ENCODE measurements around the gene LHFPL2. TPM values are rescaled to one million over a fixed set of nuclear protein-coding genes. Genes with fewer than 3 reads are reported as not detected.
"Not testable (repeated sequence)": the region's sequence is repeated elsewhere in the genome, so short reads cannot be mapped to it uniquely, and the experiment has no call there.

LHFPL2 gene
- polyA plus RNA-seq, 1 donor = 40.7 TPM

- H3K36me3 ChIP-seq (ENCODE audit: control insufficient read depth, insufficient read depth, low read length); H3K27me3 ChIP-seq (ENCODE audit: control insufficient read depth, insufficient read depth, low read length); H3K9me3 ChIP-seq (ENCODE audit: control insufficient read depth, low read depth, low read length); H3K4me1 ChIP-seq (ENCODE audit: control insufficient read depth, insufficient read depth, low read length); H3K4me3 ChIP-seq (ENCODE audit: low read length); H3K27ac ChIP-seq (ENCODE audit: low read length); DNase-seq: not testable (repeated sequence)
- WGBS (ENCODE audit: insufficient coverage, low lambda C conversion rate) = 100% methylated on average over 1 of the region's 5 CpGs
Observed at GRCh38 chr5:78683905-78684304, 35.3 kb upstream of the LHFPL2 start.

- Histone ChIP-seq H3K27me3 (ENCODE audit: control insufficient read depth, insufficient read depth, low read length) (no peaks in the 10 kb centered on the region), H3K4me3 (ENCODE audit: low read length) (no peak overlapping the region), H3K36me3 (ENCODE audit: control insufficient read depth, insufficient read depth, low read length) (no peaks in the 10 kb centered on the region), H3K27ac (ENCODE audit: low read length) (no peak overlapping the region), H3K9me3 (ENCODE audit: control insufficient read depth, low read depth, low read length) (no peaks in the 10 kb centered on the region), H3K4me1 (ENCODE audit: control insufficient read depth, insufficient read depth, low read length) (peaks cover 29% of the 10 kb centered on the region)
- WGBS (ENCODE audit: insufficient coverage, low lambda C conversion rate) = 100% methylated on average over 2 of the region's 5 CpGs
- no peak for DNase-seq
Observed at GRCh38 chr5:78679905-78680304, 31.3 kb upstream of the LHFPL2 start.

- Histone ChIP-seq H3K4me3 (ENCODE audit: low read length) (no peak overlapping the region), H3K36me3 (ENCODE audit: control insufficient read depth, insufficient read depth, low read length) (no peaks in the 10 kb centered on the region), H3K27me3 (ENCODE audit: control insufficient read depth, insufficient read depth, low read length) (no peaks in the 10 kb centered on the region), H3K4me1 (ENCODE audit: control insufficient read depth, insufficient read depth, low read length) (peaks cover 29% of the 10 kb centered on the region), H3K27ac (ENCODE audit: low read length) (peak overlapping the region; percentile 44), H3K9me3 (ENCODE audit: control insufficient read depth, low read depth, low read length) (no peaks in the 10 kb centered on the region)
- WGBS (ENCODE audit: insufficient coverage, low lambda C conversion rate) = no CpG with 5 or more reads among the region's 6 CpGs
- peak in 1 of 2 donors; percentile 35 for DNase-seq
Observed at GRCh38 chr5:78677777-78678668, 29.5 kb upstream of the LHFPL2 start.

GRCh38 chr5:78675956-78676730 lies 27.6 kb upstream of the LHFPL2 start:
- Histone ChIP-seq H3K27me3 (ENCODE audit: control insufficient read depth, insufficient read depth, low read length) (no peaks in the 10 kb centered on the region), H3K4me3 (ENCODE audit: low read length) (no peak overlapping the region), H3K36me3 (ENCODE audit: control insufficient read depth, insufficient read depth, low read length) (no peaks in the 10 kb centered on the region), H3K4me1 (ENCODE audit: control insufficient read depth, insufficient read depth, low read length) (peaks cover 41% of the 10 kb centered on the region), H3K27ac (ENCODE audit: low read length) (peak overlapping the region; percentile 85), H3K9me3 (ENCODE audit: control insufficient read depth, low read depth, low read length) (no peaks in the 10 kb centered on the region)
- WGBS (ENCODE audit: insufficient coverage, low lambda C conversion rate) = 31% methylated on average over 3 of the region's 6 CpGs
- peak; percentile 72 to 86 for DNase-seq

- not testable (repeated sequence) for DNase-seq; H3K27ac ChIP-seq (ENCODE audit: low read length); H3K9me3 ChIP-seq (ENCODE audit: control insufficient read depth, low read depth, low read length); H3K27me3 ChIP-seq (ENCODE audit: control insufficient read depth, insufficient read depth, low read length); H3K4me3 ChIP-seq (ENCODE audit: low read length); H3K36me3 ChIP-seq (ENCODE audit: control insufficient read depth, insufficient read depth, low read length)
- peaks cover 40% of the 10 kb centered on the region for H3K4me1 ChIP-seq (ENCODE audit: control insufficient read depth, insufficient read depth, low read length)
Observed at GRCh38 chr5:78673827-78674226, 25.3 kb upstream of the LHFPL2 start.

GRCh38 chr5:78672154-78672553 lies 23.6 kb upstream of the LHFPL2 start:
- no peak for DNase-seq
- 63% methylated on average over 2 of the region's 2 CpGs for WGBS (ENCODE audit: insufficient coverage, low lambda C conversion rate)
- H3K36me3 ChIP-seq (ENCODE audit: control insufficient read depth, insufficient read depth, low read length) = no peaks in the 10 kb centered on the region
- no peaks in the 10 kb centered on the region for H3K9me3 ChIP-seq (ENCODE audit: control insufficient read depth, low read depth, low read length)
- H3K4me3 ChIP-seq (ENCODE audit: low read length) = no peak overlapping the region
- H3K4me1 ChIP-seq (ENCODE audit: control insufficient read depth, insufficient read depth, low read length) = peaks cover 30% of the 10 kb centered on the region
- H3K27ac ChIP-seq (ENCODE audit: low read length) = peak overlapping the region; percentile 54
- no peaks in the 10 kb centered on the region for H3K27me3 ChIP-seq (ENCODE audit: control insufficient read depth, insufficient read depth, low read length)

DNA sequence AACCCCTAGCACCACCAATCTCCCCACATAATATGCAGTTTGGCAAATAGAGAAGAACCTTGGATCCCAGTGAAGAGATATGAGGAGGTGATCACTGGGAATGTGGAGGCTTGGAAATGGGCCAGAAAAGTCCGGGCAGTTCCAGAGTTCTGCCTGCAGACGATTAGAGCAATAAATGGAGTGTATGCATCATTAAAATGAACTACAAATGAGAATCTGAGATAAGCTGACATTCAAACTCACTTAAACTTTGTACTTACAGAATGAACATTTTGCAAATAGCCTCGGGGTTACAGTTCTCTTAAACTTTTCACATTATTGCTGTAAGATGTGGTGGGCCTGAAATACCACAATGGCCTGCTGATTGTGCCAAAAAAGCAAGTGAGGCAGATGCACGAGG lies 23.0 kb upstream of the LHFPL2 start:
- Histone ChIP-seq H3K27me3 (ENCODE audit: control insufficient read depth, insufficient read depth, low read length) (no peaks in the 10 kb centered on the region), H3K4me3 (ENCODE audit: low read length) (no peak overlapping the region), H3K27ac (ENCODE audit: low read length) (peak overlapping the region; percentile 70), H3K36me3 (ENCODE audit: control insufficient read depth, insufficient read depth, low read length) (no peaks in the 10 kb centered on the region), H3K9me3 (ENCODE audit: control insufficient read depth, low read depth, low read length) (no peaks in the 10 kb centered on the region), H3K4me1 (ENCODE audit: control insufficient read depth, insufficient read depth, low read length) (peaks cover 27% of the 10 kb centered on the region)
- WGBS (ENCODE audit: insufficient coverage, low lambda C conversion rate) = 4% methylated on average over 3 of the region's 4 CpGs
- DNase-seq = peak; percentile 85 to 93

GRCh38 chr5:78670701-78671269 lies 22.2 kb upstream of the LHFPL2 start:
- DNase-seq = peak in 1 of 2 donors; percentile 43
- WGBS (ENCODE audit: insufficient coverage, low lambda C conversion rate) = no CpG with 5 or more reads among the region's 2 CpGs
- Histone ChIP-seq H3K27me3 (ENCODE audit: control insufficient read depth, insufficient read depth, low read length) (no peaks in the 10 kb centered on the region), H3K4me1 (ENCODE audit: control insufficient read depth, insufficient read depth, low read length) (peaks cover 22% of the 10 kb centered on the region), H3K9me3 (ENCODE audit: control insufficient read depth, low read depth, low read length) (no peaks in the 10 kb centered on the region), H3K36me3 (ENCODE audit: control insufficient read depth, insufficient read depth, low read length) (no peaks in the 10 kb centered on the region), H3K27ac (ENCODE audit: low read length) (peak overlapping the region; percentile 70), H3K4me3 (ENCODE audit: low read length) (no peak overlapping the region)

GRCh38 chr5:78669331-78669730 lies 20.8 kb upstream of the LHFPL2 start:
- no peak for DNase-seq
- no peak overlapping the region for H3K27ac ChIP-seq (ENCODE audit: low read length)
- H3K4me1 ChIP-seq (ENCODE audit: control insufficient read depth, insufficient read depth, low read length) = peaks cover 15% of the 10 kb centered on the region
- no peaks in the 10 kb centered on the region for H3K36me3 ChIP-seq (ENCODE audit: control insufficient read depth, insufficient read depth, low read length)
- H3K4me3 ChIP-seq (ENCODE audit: low read length) = no peak overlapping the region
- H3K9me3 ChIP-seq (ENCODE audit: control insufficient read depth, low read depth, low read length) = no peaks in the 10 kb centered on the region
- H3K27me3 ChIP-seq (ENCODE audit: control insufficient read depth, insufficient read depth, low read length) = no peaks in the 10 kb centered on the region
- 100% methylated on average over 3 of the region's 4 CpGs for WGBS (ENCODE audit: insufficient coverage, low lambda C conversion rate)

DNA sequence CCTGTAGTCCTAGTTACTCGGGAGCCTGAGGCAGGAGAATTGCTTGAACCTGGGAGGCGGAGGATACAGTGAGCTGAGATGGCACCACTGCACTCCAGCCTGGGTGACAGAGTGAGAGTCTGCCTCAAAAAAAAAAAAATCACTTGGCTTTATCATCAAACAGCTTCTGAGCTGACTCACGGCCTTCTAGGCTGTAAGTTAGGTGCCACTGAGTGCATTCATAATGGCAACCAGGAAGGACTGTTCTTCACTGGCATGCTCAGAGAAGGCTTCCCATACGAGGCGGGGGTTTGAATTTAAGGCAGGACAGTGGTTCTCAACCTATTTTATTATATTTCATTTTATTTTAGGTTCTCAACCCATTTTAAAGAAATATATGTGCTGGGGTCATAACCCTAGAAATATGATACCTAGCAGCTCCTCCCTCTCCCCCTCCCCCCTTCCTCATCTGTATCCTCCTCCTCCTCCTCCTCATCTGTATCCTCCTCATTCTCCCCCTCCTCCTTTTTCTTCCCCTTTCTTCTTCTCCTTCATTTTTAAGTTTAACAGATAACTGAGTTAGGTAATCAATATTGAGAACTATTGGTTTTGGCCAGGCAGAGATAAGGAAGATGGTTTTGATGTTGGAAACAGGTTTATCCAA lies 19.0 kb upstream of the LHFPL2 start:
- 100% methylated on average over 1 of the region's 5 CpGs for WGBS (ENCODE audit: insufficient coverage, low lambda C conversion rate)
- H3K9me3 ChIP-seq (ENCODE audit: control insufficient read depth, low read depth, low read length) = no peaks in the 10 kb centered on the region
- no peak for DNase-seq

More for the DNA sequence above, 19.0 kb upstream of the LHFPL2 start:
- Histone ChIP-seq H3K27ac (ENCODE audit: low read length) (no peak overlapping the region), H3K4me3 (ENCODE audit: low read length) (no peak overlapping the region), H3K27me3 (ENCODE audit: control insufficient read depth, insufficient read depth, low read length) (no peaks in the 10 kb centered on the region), H3K36me3 (ENCODE audit: control insufficient read depth, insufficient read depth, low read length) (no peaks in the 10 kb centered on the region), H3K4me1 (ENCODE audit: control insufficient read depth, insufficient read depth, low read length) (peaks cover 12% of the 10 kb centered on the region)

Data from large intestine (tissue), 3 donors.